Type B pancreatic cell (in vitro differentiated cells): ENCODE results near the gene AKAP9. TPM values are rescaled to one million over a fixed set of nuclear protein-coding genes. Genes with fewer than 3 reads are reported as not detected.
"Not testable (repeated sequence)": the region's sequence is repeated elsewhere in the genome, so short reads cannot be mapped to it uniquely, and the experiment has no call there.

ENCODE experiments used
- DNase-seq: peaks from one replicate; pipeline ENCODE4 v3.0.0; 2021; ENCODE audit warnings: mixed read lengths; ENCODE audit not compliant: unreplicated experiment; ENCODE audit errors: extremely low spot score
- H3K27ac Mint-ChIP-seq: 2 replicates; pipeline ENCODE4 v1.8.0; 2021; ENCODE audit warnings: mild to moderate bottlenecking, mixed read lengths
- H3K27me3 Mint-ChIP-seq: 2 replicates; pipeline ENCODE4 v1.8.0; 2021; ENCODE audit warnings: mixed read lengths
- H3K36me3 Mint-ChIP-seq: 2 replicates; pipeline ENCODE4 v1.8.0; 2021; ENCODE audit warnings: mixed read lengths
- H3K4me1 Mint-ChIP-seq: one replicate; pipeline ENCODE4 v1.8.0; 2021; ENCODE audit warnings: mixed read lengths; ENCODE audit not compliant: unreplicated experiment
- H3K4me3 Mint-ChIP-seq: 2 replicates; pipeline ENCODE4 v1.8.0; 2021; ENCODE audit warnings: mild to moderate bottlenecking, mixed read lengths
- H3K9me3 Mint-ChIP-seq: 2 replicates; pipeline ENCODE4 v1.8.0; 2021; ENCODE audit warnings: mixed read lengths
- CTCF ChIP-seq: fragments of 200-600 bp; sonication (generic); conservative IDR thresholded peaks from 2 replicates; pipeline ENCODE4 v1.5.0; 2021; ENCODE audit warnings: antibody characterized with exemption, mild to moderate bottlenecking
- total RNA-seq: library from RNA; stranded (reverse); gene quantifications from 2 replicates; pipeline ENCODE4 v1.2.1, GENCODE V29; 2021; ENCODE audit warnings: low replicate concordance

Gene AKAP9
- total RNA-seq, 1 donor from 2014 or later = 63.1 TPM

DNA sequence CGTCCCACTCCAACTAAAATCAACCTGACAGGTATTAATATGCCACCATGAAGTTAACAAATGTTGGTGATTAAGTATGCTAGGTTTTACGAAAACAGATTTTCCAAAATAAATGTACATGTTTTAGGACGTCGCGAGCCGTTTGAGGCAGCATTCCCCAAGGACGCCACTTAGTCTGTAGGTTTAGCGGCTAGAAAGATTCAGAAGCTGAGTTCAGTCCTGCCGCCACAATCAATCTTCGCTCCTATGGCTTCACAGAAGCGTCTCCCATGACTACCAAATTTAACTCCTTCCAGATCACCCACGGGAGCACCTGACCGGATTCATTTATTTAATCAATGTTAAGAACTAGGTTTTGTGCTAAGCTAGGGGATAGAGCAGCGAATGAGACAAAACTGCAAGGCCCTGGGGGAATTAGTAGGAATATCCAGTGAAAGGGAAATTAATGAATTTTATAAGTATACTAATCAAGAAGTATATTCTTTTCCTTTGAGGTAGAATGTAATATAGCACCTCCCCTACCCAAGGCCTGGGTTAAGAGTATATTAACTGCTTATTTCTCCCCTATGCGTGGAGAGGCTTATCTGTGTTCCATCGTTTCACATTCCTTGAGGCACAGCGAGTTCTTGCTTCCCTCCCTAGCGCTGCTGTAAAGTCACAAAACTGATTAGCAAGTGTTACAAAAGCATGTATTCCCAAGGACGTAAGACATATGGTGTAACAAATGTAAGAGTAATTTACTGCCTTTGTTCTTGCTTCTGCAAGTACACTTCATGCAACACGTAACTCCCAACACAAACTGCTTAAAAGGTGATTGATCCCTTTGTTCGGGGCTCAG is 194.6 kb downstream of the AKAP9 start:
- peak overlapping the region; percentile 99 for H3K4me3 Mint-ChIP-seq
- no peak for DNase-seq
- H3K27ac Mint-ChIP-seq = peak overlapping the region; percentile 100
- peaks cover 35% of the 10 kb centered on the region for H3K4me1 Mint-ChIP-seq
- H3K36me3 Mint-ChIP-seq = peaks cover 14% of the 10 kb centered on the region
- H3K27me3 Mint-ChIP-seq = no peaks in the 10 kb centered on the region
- peak; percentile 2 for TF ChIP-seq CTCF
- no peaks in the 10 kb centered on the region for H3K9me3 Mint-ChIP-seq

GRCh38 chr7:92137557-92137956 is 196.9 kb downstream of the AKAP9 start:
- Mint-ChIP-seq H3K9me3 (peaks cover 2% of the 10 kb centered on the region), H3K27me3 (no peaks in the 10 kb centered on the region), H3K27ac (peak overlapping the region; percentile 81), H3K4me3 (peak overlapping the region; percentile 22), H3K4me1 (peaks cover 21% of the 10 kb centered on the region), H3K36me3 (peaks cover 4% of the 10 kb centered on the region)
- no peak for DNase-seq
- no peak for TF ChIP-seq CTCF

- TF ChIP-seq CTCF = no peak
- Mint-ChIP-seq H3K27ac (no peak overlapping the region), H3K4me3 (no peak overlapping the region), H3K27me3 (no peaks in the 10 kb centered on the region), H3K9me3 (peaks cover 4% of the 10 kb centered on the region), H3K36me3 (no peaks in the 10 kb centered on the region), H3K4me1 (peaks cover 5% of the 10 kb centered on the region)
- DNase-seq = no peak
Measured at GRCh38 chr7:92141161-92141560, 200.5 kb downstream of the AKAP9 start.

- not testable (repeated sequence) for H3K36me3 Mint-ChIP-seq, H3K4me1 Mint-ChIP-seq, DNase-seq, H3K27ac Mint-ChIP-seq, H3K27me3 Mint-ChIP-seq, H3K9me3 Mint-ChIP-seq, H3K4me3 Mint-ChIP-seq
Measured at GRCh38 chr7:92142791-92143190, 202.1 kb downstream of the AKAP9 start.

- not testable (repeated sequence) for H3K9me3 Mint-ChIP-seq, DNase-seq, H3K4me3 Mint-ChIP-seq, H3K36me3 Mint-ChIP-seq, H3K27me3 Mint-ChIP-seq, H3K27ac Mint-ChIP-seq, H3K4me1 Mint-ChIP-seq
Measured at GRCh38 chr7:92143192-92143880, 202.7 kb downstream of the AKAP9 start.

DNA sequence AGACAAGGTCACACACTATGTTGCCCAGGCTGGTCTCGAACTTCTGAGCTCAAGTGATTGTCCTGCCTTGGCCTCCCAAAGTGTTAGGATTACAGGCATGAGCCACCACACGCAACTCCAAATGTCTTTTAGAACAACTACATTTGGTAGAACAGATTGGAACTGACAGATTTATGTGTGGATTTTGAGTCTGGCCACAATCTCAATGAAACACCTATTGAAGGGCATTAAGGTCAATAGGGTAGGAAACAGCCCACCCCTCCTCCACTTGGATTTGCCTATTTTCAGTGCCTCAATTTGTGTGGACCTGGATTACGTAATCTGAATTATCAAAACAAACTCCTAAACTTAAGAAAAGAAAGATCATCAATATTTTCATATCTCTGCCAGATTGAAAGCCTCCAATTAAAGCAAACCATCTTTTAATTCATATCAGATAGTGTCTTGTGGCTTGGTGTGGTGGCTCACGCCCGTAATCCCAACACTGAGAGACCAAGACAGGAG is 209.1 kb downstream of the AKAP9 start:
- H3K4me1 Mint-ChIP-seq = no peaks in the 10 kb centered on the region
- no peaks in the 10 kb centered on the region for H3K9me3 Mint-ChIP-seq
- H3K27ac Mint-ChIP-seq = no peak overlapping the region
- DNase-seq = no peak
- H3K27me3 Mint-ChIP-seq = no peaks in the 10 kb centered on the region
- H3K36me3 Mint-ChIP-seq = no peaks in the 10 kb centered on the region
- no peak overlapping the region for H3K4me3 Mint-ChIP-seq
- TF ChIP-seq CTCF = no peak
